Subcutaneous adipose tissue (tissue), 4 donors: Measurements from ENCODE around the gene PANX2. TPM values are rescaled to one million over a fixed set of nuclear protein-coding genes. Genes with fewer than 3 reads are reported as not detected.

Experiments
- total RNA-seq, 4 donors: library from RNA; depleted of rRNA; stranded (reverse); fragments of >200 nt; gene quantifications; one replicate each; pipeline ENCODE4 v1.1.0, GENCODE V29; 2016
- TF ChIP-seq, protein P1 (sequence below): fragments of 450-650 bp; IDR thresholded peaks from one replicate; pipeline ENCODE4 v1.5.1; 2016; ENCODE audit warnings: low read depth, mild to moderate bottlenecking, control low read depth, antibody characterized with exemption, moderate library complexity

The PANX2 gene
- total RNA-seq, 4 donors from 2014 or later: 0.44 TPM; not detected in 3

DNA sequence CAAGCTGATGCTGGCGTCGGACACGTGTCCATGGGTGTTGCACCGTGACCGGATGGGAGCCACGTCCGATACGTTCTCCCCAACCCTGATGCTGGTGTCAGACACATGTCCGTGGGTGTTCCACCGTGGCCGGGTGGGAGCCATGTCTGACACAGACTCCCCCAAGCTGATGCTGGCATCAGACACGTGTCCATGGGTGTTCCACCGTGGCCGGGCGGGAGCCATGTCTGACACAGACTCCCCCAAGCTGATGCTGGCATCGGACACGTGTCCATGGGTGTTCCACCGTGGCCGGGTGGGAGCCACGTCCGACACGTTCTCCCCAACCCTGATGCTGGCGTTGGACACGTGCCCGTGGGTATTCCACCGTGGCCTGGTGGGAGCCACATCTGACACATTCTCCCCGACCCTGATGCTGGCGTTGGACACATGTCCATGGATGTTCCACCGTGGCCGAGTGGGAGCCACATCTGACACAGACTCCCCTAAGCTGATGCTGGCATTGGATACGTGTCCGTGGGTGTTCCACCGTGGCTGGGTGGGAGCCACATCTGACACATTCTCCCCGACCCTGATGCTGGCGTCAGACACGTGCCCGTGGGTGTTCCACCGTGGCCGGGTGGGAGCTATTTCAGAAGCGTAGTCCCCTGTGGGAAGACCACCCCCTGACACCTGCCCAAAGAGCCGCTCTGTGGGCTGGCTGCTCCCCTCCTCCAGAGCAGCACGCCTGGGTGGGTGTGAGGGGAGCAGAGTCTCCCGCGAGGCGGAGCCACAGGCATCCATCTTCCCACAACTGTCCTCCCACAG is 50.3 kb downstream of the PANX2 start:
- TF ChIP-seq, protein P1, sequence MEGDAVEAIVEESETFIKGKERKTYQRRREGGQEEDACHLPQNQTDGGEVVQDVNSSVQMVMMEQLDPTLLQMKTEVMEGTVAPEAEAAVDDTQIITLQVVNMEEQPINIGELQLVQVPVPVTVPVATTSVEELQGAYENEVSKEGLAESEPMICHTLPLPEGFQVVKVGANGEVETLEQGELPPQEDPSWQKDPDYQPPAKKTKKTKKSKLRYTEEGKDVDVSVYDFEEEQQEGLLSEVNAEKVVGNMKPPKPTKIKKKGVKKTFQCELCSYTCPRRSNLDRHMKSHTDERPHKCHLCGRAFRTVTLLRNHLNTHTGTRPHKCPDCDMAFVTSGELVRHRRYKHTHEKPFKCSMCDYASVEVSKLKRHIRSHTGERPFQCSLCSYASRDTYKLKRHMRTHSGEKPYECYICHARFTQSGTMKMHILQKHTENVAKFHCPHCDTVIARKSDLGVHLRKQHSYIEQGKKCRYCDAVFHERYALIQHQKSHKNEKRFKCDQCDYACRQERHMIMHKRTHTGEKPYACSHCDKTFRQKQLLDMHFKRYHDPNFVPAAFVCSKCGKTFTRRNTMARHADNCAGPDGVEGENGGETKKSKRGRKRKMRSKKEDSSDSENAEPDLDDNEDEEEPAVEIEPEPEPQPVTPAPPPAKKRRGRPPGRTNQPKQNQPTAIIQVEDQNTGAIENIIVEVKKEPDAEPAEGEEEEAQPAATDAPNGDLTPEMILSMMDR: no peak

DNA sequence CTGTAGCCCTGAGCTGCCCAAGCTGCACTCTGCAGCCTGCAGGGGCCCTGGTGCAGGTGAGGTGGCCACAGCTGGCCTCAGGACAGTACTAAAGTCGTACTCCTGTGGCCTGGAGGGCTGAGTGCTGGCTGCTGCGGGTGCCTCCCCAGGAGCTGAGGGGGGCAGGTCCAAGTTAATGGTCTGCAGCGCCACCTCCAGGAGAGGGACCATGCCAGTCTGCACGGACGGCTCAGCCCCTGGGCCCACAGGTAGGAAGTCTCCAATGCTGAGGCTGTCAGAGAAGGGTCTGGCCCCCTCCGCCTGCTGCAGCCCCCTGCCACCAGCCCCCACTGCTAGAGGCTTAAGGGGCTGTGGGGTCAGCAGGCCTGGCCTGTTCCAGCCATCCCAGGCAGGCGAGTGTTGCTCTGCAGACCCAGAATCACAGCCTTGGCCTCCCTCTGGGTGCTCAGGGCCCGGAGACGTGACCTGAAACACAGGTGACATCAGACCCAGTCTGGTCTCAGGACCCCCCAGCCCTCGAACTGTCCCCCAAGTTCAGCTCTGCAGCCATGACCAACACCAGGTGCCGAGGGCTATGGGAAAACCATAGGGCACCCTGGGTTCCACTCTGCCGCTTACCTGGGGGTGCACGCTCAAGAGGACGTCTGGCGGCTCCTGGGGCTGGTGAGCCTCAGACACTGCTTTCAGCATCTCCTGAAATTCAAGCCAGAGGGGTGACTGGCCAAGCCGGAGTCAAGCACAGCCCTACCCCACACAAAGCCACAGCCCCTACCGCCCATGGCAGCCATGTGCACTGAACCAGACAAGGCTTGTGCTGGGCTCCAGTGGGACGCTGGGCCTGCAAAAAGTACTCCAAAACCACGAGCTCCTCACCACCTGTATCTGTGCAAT is 51.1 kb downstream of the PANX2 start:
- TF ChIP-seq, protein P1: no peak

DNA sequence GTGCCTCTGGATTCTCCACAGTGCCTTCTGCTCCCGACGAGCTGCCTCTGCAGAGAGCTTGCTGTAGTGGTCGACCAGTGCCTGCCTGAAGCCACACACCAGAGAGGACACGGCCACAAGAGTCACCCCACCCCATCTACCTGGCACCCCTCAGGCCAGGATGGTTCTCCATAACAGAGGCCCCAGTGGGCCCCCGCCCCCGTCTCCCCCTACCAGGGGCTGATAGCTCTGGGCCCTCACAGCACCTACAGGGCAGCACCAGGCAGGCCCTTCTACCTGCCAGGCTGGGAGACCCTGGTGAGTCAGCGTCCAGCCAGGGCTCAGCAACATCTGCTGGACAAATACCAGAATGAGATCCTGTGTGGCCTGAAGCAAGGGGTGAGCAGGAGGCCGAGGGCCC is 52.0 kb downstream of the PANX2 start:
- TF ChIP-seq, protein P1: no peak

DNA sequence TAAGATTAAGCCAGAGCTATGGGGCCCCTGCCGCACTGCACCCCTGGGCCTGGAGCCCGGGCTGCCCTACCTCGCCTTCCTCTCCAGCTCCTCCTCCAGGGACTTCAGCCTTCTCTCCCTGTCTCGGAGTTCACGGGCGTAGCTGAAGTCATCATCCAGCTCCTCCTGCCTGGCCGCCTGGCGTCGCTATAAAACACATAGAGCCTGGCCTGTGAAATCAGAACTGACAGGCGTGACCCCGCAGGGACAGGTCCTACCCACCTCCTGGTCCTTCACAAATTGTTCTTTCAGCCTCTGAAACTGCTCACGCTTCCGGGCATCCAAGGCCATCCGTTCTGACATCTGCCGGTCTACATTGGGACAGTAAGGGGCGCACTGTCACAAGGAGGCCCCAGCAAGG is 53.5 kb downstream of the PANX2 start:
- TF ChIP-seq, protein P1: no peak

DNA sequence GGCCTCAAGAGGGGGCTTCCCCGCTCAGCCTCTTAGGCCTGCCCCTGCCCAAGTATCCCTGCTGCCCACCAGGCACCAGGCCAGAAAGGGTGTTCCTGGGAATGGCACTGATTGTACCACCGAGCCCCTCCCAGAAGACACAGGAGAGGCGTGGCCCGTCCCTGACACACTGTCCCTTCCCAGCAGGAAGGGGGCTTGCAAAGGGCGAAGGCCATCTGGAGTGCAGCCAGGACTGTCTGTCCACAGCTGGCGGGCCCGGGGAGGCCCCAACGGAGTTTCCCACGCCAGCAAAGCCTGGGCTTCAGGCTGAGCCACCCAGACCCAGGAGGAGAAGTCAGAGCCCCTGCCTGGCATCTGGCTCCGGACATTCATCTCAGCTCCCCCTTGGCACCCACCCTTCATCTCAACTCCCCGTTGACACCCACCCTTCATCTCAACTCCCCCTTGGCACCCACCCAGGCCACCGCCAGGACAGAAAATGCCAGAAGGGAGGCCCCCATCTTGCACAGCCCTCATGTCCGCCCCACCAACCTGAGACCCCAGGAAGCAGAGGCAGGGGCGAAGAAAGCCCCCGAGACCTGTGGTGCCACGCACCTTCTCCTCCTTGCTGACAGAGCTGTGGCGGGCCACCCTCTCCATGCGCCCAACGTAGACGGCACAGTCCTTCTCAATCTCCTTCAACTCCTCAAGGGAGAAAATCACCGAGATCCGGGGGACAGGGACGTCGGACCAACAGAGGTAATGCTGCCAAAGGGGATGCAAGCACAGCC is 54.9 kb downstream of the PANX2 start:
- TF ChIP-seq, protein P1: no peak

DNA sequence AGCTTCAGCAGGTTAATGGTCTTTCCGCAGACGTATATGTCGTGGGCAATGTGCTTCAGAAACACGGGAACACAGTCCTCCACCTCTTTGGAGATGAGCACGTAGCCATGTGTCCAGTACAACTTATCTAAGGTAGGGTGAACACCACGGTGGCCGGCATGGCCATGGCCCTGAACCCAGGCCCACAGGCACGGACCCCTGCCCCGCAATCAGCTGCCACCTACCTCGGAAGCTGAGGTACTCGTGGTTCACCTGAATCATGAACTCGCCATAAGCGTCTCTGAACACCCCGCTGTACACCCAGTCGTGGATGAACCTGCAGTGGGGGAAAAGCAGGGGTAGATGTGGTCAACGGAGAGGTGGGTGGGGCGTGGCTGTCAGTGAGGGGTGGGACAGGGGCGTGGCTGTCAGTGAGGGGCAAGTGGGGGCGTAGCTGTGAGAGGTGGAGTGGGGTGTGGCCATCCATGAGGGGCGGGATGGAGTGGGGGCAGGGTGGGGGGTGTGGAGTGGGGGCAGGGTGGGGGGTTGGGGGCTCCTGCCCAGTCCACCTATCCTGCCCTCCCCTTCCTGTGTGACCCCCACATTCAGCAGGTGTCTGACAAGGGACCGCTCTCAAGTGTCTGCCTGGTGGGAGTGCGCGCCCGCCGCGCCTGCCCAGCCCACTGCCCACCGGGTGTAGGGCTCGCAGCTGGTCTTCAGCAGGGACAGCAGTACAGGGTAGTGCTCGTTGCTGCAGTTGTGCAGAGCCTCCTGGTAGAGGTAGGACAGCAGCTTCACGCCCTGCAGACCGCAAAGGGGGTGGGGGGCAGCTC is 55.7 kb downstream of the PANX2 start:
- TF ChIP-seq, protein P1: no peak
